GM21723 (cell line): ENCODE results near the gene HSPA14.
"Not testable (repeated sequence)": the region's sequence is repeated elsewhere in the genome, so short reads cannot be mapped to it uniquely, and the experiment has no call there.

ENCODE experiments used
- ATAC-seq: cut with Tn5 transposase; IDR thresholded peaks from one replicate; pipeline ENCODE4 v1.9.1; 2021; ENCODE audit warnings: mild to moderate bottlenecking, moderate library complexity; ENCODE audit not compliant: unreplicated experiment

Gene HSPA14

GRCh38 chr10:14836208-14836607, 1.9 kb upstream of the HSPA14 start:
- no peak for ATAC-seq

GRCh38 chr10:14837003-14837756, 926 bp upstream of the HSPA14 start:
- no peak for ATAC-seq

- peak; percentile 10 for ATAC-seq
Measured at GRCh38 chr10:14838582-14839304, 637 bp downstream of the HSPA14 start.

GRCh38 chr10:14839305-14839695, 1.2 kb downstream of the HSPA14 start:
- no peak for ATAC-seq

- no peak for ATAC-seq
Measured at GRCh38 chr10:14840178-14840577, 2.1 kb downstream of the HSPA14 start.

- no peak for ATAC-seq
Measured at GRCh38 chr10:14843327-14843988, 5.4 kb downstream of the HSPA14 start.

- ATAC-seq, result no peak
Measured at GRCh38 chr10:14844948-14845347, 6.8 kb downstream of the HSPA14 start.

GRCh38 chr10:14852236-14852635, 14.1 kb downstream of the HSPA14 start:
- no peak for ATAC-seq

GRCh38 chr10:14855453-14855852, 17.3 kb downstream of the HSPA14 start:
- ATAC-seq, result no peak

GRCh38 chr10:14858338-14858960, 20.3 kb downstream of the HSPA14 start:
- ATAC-seq, result no peak

GRCh38 chr10:14859043-14859442, 20.9 kb downstream of the HSPA14 start:
- no peak for ATAC-seq

- no peak for ATAC-seq
Measured at GRCh38 chr10:14859775-14860174, 21.7 kb downstream of the HSPA14 start.

GRCh38 chr10:14860791-14861190, 22.7 kb downstream of the HSPA14 start:
- ATAC-seq, result no peak

GRCh38 chr10:14864466-14864865, 26.4 kb downstream of the HSPA14 start:
- ATAC-seq, result not testable (repeated sequence)

GRCh38 chr10:14864871-14865270, 26.8 kb downstream of the HSPA14 start:
- not testable (repeated sequence) for ATAC-seq

GRCh38 chr10:14873090-14873760, 35.1 kb downstream of the HSPA14 start:
- ATAC-seq, result peak; percentile 39

GRCh38 chr10:14875941-14876340, 37.8 kb downstream of the HSPA14 start:
- no peak for ATAC-seq

- no peak for ATAC-seq
Measured at GRCh38 chr10:14876764-14877163, 38.7 kb downstream of the HSPA14 start.

GRCh38 chr10:14878266-14879123, 40.4 kb downstream of the HSPA14 start, which contains the start of gene SUV39H2:
Gene SUV39H2, plus strand, starts transcription at chr10:14878866. Its CDS starts 23 bp downstream, at chr10:14878889.
- ATAC-seq, result peak; percentile 92
